Type B pancreatic cell (in vitro differentiated cells): Measurements from ENCODE around the gene CFAP57. TPM values are rescaled to one million over a fixed set of nuclear protein-coding genes. Genes with fewer than 3 reads are reported as not detected.
A peak's percentile ranks its signal among the peaks of the same experiment; 100 is the strongest.
"Not testable (repeated sequence)": the region's sequence is repeated elsewhere in the genome, so short reads cannot be mapped to it uniquely, and the experiment has no call there.

Experiments used
- DNase-seq: peaks from one replicate; pipeline ENCODE4 v3.0.0; 2021; ENCODE audit warnings: mixed read lengths; ENCODE audit not compliant: unreplicated experiment; ENCODE audit errors: extremely low spot score
- H3K27ac Mint-ChIP-seq: 2 replicates; pipeline ENCODE4 v1.8.0; 2021; ENCODE audit warnings: mild to moderate bottlenecking, mixed read lengths
- H3K27me3 Mint-ChIP-seq: 2 replicates; pipeline ENCODE4 v1.8.0; 2021; ENCODE audit warnings: mixed read lengths
- H3K36me3 Mint-ChIP-seq: 2 replicates; pipeline ENCODE4 v1.8.0; 2021; ENCODE audit warnings: mixed read lengths
- H3K4me1 Mint-ChIP-seq: one replicate; pipeline ENCODE4 v1.8.0; 2021; ENCODE audit warnings: mixed read lengths; ENCODE audit not compliant: unreplicated experiment
- H3K4me3 Mint-ChIP-seq: 2 replicates; pipeline ENCODE4 v1.8.0; 2021; ENCODE audit warnings: mild to moderate bottlenecking, mixed read lengths
- H3K9me3 Mint-ChIP-seq: 2 replicates; pipeline ENCODE4 v1.8.0; 2021; ENCODE audit warnings: mixed read lengths
- total RNA-seq: library from RNA; stranded (reverse); gene quantifications from 2 replicates; pipeline ENCODE4 v1.2.1, GENCODE V29; 2021; ENCODE audit warnings: low replicate concordance
- TF ChIP-seq, protein P1 (sequence below): fragments of 200-600 bp; sonication (generic); conservative IDR thresholded peaks from 2 replicates; pipeline ENCODE4 v1.5.0; 2021; ENCODE audit warnings: antibody characterized with exemption, mild to moderate bottlenecking

CFAP57 gene
- total RNA-seq, 1 donor from 2014 or later, result 1.8 TPM

DNA sequence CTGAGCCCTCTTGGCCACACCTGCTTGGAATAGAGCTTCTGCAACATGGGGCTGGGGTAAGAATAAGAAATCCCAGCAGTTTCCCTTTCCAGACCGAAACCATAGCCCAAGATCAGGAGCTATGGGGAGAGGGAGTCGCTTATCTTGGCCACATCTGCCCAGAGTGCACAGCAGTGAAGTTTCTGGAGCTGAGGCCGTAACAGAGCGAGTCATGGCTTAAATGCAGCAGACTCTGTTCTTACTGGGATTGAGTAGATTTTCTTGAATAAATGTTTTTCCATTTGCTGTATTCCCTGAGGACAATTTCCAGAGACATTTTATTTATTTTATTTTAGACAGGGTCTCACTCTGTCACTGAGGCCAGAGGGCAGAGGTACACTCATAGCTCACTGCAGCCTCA, 33.5 kb downstream of the CFAP57 start:
- Mint-ChIP-seq H3K36me3 (peaks cover 5% of the 10 kb centered on the region), H3K27ac (peak overlapping the region; percentile 97), H3K27me3 (no peaks in the 10 kb centered on the region), H3K4me1 (peaks cover 14% of the 10 kb centered on the region), H3K4me3 (no peak overlapping the region), H3K9me3 (peaks cover 14% of the 10 kb centered on the region)
- DNase-seq, result no peak
- TF ChIP-seq, protein P1, sequence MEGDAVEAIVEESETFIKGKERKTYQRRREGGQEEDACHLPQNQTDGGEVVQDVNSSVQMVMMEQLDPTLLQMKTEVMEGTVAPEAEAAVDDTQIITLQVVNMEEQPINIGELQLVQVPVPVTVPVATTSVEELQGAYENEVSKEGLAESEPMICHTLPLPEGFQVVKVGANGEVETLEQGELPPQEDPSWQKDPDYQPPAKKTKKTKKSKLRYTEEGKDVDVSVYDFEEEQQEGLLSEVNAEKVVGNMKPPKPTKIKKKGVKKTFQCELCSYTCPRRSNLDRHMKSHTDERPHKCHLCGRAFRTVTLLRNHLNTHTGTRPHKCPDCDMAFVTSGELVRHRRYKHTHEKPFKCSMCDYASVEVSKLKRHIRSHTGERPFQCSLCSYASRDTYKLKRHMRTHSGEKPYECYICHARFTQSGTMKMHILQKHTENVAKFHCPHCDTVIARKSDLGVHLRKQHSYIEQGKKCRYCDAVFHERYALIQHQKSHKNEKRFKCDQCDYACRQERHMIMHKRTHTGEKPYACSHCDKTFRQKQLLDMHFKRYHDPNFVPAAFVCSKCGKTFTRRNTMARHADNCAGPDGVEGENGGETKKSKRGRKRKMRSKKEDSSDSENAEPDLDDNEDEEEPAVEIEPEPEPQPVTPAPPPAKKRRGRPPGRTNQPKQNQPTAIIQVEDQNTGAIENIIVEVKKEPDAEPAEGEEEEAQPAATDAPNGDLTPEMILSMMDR, result no peak

DNA sequence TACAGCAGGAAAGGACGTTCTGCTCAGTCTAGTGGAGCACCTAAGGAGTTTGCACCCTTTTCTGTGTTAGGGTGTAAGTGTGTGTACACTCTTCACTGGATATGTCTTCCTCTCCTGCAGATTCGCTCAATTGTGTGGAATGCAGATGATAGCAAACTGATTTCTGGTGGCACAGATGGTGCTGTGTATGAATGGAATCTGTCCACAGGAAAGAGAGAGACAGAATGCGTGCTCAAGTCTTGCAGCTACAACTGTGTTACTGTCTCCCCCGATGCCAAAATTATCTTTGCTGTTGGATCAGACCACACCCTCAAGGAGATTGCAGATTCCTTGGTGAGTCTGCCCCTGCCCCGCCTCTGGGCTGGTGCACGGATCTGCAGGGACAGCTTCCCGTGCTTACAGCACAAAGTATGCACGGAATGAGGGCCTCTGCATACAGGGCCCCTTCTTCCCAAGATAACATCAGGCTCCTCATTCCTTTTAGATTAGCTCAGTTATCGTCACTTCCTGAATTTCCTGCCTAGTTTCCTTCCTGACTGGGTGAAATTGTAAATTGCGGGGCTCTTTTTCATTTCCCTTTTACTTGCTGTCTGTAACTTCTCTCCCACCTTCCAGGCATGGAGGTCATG, 34.6 kb downstream of the CFAP57 start:
- H3K9me3 Mint-ChIP-seq, result peaks cover 14% of the 10 kb centered on the region
- peaks cover 14% of the 10 kb centered on the region for H3K4me1 Mint-ChIP-seq
- H3K27ac Mint-ChIP-seq, result peak overlapping the region; percentile 97
- DNase-seq, result no peak
- peaks cover 5% of the 10 kb centered on the region for H3K36me3 Mint-ChIP-seq
- no peaks in the 10 kb centered on the region for H3K27me3 Mint-ChIP-seq
- peak overlapping the region; percentile 73 for H3K4me3 Mint-ChIP-seq
- TF ChIP-seq, protein P1, result no peak

DNA sequence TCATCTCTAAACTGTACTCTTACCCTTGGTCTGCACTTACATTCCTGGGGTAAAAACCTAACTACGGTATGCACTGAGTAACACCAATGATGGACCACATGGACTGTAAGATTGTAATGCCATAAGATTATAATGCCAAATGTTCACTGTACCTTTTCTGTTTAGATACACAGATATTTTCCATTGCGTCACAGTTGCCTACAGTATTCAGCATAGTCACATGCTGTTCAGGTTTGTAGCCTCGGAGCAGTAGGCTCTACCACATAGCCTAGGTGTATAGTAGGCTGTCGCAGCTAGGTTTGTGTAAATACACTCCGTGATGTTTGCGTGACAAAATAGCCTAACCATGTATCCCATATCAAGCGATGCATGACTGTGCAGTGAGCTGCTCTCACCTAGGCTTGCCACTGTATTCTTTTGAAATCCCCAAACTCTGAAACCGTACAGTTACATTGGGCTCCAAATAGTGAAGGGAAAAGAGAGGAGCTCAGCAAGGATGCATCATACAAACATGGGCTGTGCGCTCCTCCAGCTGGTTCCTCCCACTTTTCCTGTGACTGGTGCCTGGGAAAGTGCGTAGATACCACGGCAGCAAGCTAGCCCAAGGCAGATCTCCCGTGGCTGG, 35.2 kb downstream of the CFAP57 start:
- Mint-ChIP-seq H3K4me1 (peaks cover 14% of the 10 kb centered on the region), H3K9me3 (peaks cover 14% of the 10 kb centered on the region), H3K27me3 (no peaks in the 10 kb centered on the region), H3K27ac (peak overlapping the region; percentile 97), H3K36me3 (peaks cover 5% of the 10 kb centered on the region), H3K4me3 (peak overlapping the region; percentile 73)
- DNase-seq, result no peak
- TF ChIP-seq, protein P1, result no peak

DNA sequence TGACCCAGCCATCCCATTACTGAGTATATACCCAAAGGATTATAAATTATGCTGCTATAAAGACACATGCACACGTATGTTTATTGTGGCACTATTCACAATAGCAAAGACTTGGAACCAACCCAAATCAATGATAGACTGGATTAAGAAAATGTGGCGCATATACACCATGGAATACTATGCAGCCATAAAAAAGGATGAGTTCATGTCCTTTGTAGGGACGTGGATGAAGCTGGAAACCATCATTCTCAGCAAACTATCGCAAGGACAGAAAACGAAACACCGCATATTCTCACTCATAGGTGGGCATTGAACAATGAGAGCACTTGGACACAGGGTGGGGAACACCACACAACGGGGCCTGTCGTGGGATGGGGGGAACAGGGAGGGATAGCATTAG, 36.1 kb downstream of the CFAP57 start:
- H3K4me3 Mint-ChIP-seq, H3K36me3 Mint-ChIP-seq, H3K27me3 Mint-ChIP-seq, DNase-seq: not testable (repeated sequence)
- peaks cover 14% of the 10 kb centered on the region for H3K4me1 Mint-ChIP-seq
- peaks cover 14% of the 10 kb centered on the region for H3K9me3 Mint-ChIP-seq
- H3K27ac Mint-ChIP-seq, result peak overlapping the region; percentile 56

DNA sequence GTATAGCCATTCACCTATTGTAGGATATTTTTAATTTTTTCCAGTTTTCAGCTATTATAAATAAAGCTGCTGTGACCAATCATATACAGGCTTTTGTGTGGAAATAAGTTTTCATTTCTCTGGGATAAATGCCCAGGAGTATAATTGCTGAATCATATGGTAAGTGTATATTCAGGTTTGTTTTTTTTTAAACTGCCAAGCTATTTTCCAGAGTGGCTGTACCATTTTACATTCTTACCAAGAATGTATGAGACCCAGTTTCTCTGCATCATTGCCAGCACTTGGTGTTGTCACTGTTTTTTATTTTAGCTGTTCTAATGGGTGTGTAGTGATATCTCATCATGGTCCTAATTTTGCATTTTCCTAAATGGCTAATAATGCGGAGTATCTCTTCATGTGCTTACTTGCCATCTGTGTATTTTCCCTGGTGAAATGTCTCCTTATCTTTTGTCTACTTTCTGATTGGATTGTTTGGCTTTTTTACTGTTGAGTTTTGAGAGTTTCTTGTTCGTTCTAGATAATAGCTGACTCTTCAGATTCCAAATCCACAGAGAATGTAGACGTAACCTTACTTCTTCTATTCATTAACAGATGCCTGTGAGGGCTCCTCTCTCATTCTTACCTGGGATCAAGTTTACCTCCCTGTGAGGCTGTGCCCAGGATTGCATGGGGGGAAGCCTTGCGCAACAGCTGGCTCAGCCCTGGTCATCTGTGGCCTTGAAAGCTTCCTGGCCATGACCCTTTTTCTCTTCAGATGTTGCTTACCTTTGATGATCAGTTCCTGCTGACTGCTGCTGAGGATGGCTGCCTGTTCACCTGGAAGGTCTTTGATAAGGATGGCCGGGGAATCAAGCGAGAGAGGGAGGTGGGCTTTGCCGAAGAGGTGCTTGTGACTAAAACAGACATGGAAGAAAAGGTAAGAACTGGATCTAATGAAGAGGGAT, 42.6 kb downstream of the CFAP57 start:
- TF ChIP-seq, protein P1, result no peak
- H3K4me3 Mint-ChIP-seq, result no peak overlapping the region

More for the DNA sequence above, 42.6 kb downstream of the CFAP57 start:
- H3K9me3 Mint-ChIP-seq, result no peaks in the 10 kb centered on the region
- no peaks in the 10 kb centered on the region for H3K27me3 Mint-ChIP-seq
- no peak overlapping the region for H3K27ac Mint-ChIP-seq
- no peaks in the 10 kb centered on the region for H3K4me1 Mint-ChIP-seq
- DNase-seq, result no peak
- H3K36me3 Mint-ChIP-seq, result no peaks in the 10 kb centered on the region
